SKM-1 (cell line): ENCODE data around the gene RAB6A.
A peak's percentile ranks its signal among the peaks of the same experiment; 100 is the strongest.
"Not testable (repeated sequence)": the region's sequence is repeated elsewhere in the genome, so short reads cannot be mapped to it uniquely, and the experiment has no call there.

Experiments
- DNase-seq: peaks from one replicate; lab custom pipeline; 2025; ENCODE audit not compliant: unreplicated experiment; lab: John Stamatoyannopoulos, UW

RAB6A gene

DNA sequence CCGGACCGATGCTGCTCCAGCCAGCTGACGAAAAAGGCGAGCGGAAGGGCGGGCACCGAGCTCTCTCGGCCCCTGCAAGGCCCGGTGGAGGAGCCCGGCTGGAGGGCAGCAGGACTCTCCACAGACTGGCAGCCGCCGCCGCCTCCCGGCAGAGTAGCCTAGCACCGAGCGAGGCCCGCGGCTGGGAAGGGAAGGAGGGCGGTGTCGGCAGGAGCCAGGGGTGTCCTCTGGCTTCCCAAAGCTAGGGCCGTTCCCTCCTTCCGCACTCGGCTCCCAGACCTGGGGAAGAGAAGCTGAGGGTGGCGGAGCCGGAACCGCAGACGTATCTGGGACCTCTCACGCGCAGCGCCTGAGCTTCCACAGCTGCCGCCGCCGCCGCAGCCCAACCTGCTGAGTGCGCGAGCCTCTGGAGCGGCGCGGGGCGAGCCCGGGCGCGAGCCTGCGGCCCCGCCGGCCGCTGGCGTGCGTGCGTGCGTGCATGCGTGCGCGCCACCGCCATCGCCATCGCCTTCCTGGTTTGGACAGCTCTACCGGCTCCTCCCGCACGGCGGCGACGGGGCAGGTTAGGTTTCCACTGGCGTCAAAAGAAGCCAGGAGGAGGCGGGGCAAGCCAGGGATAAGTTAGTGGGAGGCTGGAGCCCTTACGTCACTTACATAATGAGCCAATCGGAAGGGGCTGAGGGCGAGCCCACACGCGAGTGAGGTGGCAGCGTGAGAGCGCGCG is at the start of gene RAB6A:
RAB6A (minus strand) TSS at position 396 of the 724 bp plus-strand sequence. CDS start 439 bp downstream, outside the sequence.
- peak; percentile 94 for DNase-seq

DNA sequence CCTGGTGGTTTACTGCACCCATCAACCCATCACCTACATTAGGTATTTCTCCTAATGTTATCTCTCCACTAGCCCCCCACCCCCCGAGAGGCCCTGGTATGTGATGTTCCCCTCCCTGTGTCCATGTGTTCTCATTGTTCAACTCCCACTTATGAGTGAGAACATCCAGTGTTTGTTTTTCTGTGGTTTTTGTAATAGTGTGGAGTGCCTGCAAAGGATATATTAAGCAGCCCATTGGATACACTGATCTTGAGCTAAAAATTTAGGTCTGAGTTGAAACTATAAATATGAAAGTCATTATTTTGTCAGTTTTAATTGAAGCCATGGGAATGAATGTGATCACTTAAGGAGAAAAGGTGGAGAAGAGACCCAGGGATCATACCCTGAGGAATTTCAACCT is 49.8 kb upstream of the RAB6A start:
- no peak for DNase-seq

DNA sequence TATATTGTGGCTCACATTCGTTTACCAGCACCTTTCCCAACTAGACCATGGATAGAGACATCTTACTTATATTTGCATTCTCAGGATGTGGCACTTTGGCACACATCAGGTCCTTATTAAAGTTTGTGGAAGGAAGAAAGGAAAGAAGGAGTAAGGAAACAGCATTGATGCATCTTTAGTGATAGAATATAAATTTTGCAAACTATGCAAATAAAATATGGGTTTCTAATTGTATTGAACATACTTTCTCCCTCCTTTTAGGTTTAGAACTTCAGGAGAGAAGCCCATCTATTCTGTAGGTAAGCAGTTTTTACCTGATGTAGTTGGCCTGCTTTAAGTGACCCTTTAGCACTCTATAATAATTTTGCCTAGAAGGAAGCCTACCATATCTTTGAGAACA is 47.2 kb upstream of the RAB6A start:
- DNase-seq: no peak

DNA sequence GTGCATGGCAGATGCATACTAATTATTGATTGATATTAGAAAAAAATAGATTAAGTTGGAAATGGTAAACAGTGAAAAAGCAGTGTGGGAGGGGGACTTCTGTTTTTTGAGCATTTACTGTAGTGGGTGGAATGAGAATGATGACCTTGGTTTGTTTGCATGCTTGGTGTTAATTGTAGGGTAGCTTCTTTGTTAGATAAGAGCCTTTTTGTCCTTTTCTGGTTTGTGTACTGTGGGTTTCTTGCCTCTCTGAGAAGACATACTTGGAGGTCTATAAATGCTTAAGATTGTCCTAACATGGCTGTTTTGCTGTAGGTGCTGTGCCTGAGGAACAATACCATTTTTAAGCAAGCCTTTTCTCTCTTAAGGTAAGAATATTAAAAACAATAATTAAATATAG is 43.8 kb upstream of the RAB6A start:
- DNase-seq: no peak

DNA sequence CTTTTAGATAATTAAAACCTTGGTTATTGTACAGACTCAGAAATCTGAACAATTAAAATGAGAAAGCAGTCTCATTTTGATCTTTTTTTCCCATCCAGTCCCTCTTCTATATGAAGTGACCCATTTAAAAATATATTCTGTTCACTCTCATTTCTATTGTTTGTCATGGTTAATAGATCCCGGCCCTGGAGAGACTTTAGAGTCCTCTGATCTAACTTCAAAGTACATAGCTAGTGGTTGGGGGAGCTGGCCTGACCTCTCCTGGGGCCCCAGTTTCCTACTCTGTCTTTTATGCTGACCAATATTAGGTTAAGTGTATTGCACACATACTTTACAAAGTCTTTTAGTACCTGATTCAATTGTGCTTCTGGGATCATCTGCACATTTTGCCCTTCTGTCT is 40.3 kb upstream of the RAB6A start:
- no peak for DNase-seq

DNA sequence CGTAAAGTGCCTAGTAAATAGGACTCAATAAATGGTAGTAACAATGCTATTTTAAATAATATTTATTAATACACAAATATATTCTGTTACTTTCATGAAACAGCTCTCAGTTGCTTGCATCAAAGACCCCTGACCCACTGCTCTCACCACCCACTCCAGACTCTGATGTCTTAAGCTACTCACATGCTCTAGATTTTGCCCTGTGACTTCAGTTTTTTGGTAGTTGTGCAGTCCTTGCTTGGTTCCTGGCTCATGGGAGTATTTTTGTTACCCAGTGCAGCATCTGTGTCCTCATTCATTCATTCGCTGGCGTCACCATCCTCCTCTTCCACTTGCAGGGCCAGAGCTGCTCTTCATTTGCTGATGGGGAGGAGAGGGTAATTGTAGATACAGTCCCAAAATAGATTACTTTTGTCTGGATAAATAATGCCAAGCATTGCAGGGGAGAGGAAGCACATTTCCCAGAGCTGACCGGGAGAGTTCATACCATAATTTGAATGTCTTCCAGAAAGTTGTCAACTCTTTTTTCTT is 39.5 kb upstream of the RAB6A start:
- no peak for DNase-seq

DNA sequence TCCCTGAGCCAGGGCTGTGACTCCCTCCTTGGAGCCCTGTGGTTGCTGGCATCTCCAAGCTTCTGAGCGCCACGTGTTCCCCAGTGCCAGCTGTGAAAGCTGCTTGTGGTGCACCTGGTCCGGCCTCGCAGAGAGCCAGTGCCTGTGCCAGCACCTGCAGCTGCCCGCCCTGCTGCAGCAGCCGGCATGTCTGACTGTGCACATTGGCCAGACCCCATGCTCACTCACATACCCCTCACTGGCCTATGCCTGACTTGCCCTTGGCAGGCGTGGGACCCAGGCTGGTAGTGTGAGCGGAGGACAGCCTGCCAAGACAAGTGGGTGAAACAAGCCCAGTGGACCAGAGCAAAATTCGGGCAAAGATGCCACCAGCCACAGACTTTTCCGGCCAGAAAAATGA is 36.6 kb upstream of the RAB6A start:
- no peak for DNase-seq

DNA sequence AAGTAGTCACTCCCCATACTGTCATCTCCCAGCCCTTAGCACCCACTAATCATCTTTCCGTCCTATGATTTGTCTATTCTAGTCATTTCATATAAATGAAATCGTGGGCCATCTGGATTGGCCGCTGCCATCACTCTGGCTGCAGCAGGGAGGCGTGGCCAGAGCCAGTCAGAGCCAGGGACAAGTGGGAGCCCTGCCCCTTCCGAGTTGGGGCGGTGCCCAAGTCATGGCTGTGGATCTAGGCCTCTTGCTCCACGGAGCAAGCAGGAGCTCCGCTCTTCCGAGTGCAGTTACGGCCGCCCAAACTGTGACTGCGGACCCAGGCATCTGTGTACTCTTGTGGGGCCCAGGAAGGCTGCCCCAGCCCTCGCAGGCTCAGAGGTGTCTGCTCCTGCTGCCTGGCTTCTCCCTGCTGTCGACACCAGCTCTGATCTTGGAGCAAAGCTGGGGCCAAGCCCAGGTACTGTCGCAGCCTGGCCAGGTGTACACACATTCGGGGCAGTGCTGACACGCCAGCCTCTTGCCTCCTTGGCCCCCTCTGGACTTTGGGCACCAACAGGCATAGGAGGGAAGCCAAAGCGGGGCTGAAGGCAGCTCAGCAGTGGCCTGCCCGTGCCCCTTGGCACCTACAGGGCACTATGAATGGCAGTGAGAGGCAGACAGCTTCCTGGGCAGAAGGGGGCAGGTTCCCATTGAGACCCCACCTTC is 35.2 kb upstream of the RAB6A start:
- DNase-seq: no peak

DNA sequence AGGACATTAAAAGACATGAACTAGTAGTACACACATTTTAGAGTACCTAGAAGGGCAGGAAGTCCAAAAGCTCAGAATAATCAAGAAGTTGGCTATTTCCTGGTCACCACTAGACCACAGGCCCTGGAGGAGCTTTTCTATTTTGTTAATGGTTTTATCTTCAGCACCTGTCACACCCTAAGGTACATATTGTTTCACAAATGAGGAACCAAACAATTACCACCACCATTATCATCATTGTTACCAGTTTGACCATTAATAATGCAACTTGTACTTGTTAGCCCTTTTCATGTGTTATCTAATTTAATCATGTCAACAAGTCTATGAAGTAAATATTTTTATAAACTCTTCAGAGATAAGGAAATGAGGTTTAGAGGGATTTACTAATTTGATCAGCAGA is 31.7 kb upstream of the RAB6A start:
- no peak for DNase-seq

DNA sequence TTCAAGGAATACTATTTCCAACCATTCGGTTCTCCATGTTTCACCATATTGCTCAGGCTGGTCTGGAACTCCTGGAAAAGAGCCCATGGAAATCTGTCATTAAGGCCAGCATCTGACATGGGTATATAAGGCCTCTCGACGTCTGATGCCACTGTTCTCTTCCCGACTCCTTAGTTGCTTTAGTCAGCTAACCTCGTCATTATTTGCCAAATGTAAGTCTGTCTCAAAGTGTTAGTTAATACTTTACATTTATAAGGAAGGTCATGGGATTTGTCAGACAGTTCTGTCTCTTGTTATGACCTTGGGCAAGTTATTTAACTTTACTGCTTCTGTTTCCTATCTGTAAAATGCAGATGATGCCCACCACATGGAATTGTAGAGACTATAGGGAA is 28.4 kb upstream of the RAB6A start:
- DNase-seq: no peak

DNA sequence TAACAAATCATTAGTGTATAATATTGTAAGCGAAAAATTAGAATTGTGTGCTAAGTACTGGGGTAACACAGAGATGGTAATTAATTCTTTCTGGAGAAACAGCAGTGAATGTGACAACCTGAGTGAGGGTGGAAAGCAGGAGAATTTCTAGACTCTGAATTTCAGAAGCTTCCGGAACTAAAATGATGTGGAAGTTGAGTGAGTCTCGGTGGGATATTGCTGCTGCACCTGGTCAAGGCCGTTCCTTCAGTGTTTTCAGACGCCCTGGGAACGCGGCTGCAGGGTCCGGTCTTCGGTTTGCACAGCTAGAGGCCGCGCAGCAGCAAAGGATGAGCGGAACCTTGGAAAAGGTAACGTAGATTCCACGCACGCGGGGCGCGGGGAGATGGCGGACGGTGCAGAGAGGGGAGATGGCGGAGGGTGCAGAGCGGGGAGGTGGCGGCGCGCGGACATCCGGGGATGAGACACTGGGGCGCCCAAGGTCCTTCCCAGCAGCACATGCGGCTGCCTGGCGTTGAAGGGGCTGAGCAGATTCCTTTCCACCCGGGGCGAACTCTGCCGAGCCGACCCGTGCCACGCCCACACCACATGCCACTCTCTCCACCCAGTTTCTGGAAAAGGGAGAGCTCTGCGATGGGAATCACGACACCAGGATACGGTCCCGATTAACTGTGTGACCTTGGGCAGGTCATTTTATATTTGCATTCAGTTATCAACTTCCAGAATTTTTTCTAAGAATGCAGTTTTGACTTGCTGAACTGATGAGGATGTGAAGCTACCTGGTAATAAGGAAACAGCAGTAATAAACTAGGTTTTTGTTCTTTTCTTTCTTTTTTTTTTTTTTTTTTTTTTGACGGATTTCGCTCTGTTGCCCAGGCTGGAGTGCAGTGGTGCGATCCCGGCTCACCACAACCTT is 27.0 kb upstream of the RAB6A start, which contains the start of gene MRPL48:
MRPL48 (plus strand) TSS at position 232 of the 916 bp plus-strand sequence; CDS start at position 330, 98 bp downstream.
- peak; percentile 87 for DNase-seq

DNA sequence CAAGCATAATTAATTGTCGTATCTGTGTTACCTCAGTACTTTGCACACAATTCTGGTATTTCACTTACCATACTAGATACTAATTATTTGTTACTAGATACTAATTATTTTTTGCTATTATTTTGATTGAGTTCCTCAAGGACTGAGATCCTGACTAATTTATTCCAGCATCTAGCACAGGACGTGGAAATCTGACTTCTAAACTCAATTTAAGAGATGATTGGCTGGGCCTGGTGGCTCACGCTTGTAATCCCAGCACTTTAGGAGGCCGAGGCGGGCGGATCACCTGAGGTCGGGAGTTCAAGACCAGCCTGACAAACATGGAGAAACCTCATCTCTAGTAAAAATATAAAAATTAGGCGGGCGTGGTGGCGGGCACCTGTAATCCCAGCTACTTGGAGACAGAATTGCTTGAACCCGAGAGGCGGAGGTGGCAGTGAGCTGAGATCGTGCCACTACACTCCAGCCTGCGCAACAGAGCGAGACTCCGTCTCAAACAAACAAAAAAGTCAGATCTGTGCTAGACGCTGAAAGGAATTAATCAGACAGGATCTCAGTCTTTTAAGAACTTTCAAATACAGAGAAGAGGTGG is 26.3 kb upstream of the RAB6A start:
- no peak for DNase-seq

DNA sequence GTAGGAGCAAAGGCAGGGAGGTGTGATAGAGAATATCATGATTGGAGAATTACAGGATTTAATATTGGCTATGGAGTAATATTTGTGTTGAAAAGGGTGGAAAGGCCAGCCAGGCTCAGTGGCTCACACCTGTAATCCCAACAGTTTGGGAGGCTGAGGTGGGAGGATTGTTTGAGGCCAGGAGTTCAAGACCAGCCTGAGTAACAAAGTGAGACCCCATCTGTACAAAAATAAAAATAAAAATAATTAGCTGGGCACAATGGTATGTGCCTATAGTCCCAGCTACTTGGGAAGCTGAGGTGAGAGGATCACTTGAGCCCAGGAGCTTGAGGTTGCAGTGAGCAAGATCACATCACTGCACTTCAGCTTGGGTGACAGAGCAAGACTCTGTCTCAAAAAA is 24.6 kb upstream of the RAB6A start:
- not testable (repeated sequence) for DNase-seq

DNA sequence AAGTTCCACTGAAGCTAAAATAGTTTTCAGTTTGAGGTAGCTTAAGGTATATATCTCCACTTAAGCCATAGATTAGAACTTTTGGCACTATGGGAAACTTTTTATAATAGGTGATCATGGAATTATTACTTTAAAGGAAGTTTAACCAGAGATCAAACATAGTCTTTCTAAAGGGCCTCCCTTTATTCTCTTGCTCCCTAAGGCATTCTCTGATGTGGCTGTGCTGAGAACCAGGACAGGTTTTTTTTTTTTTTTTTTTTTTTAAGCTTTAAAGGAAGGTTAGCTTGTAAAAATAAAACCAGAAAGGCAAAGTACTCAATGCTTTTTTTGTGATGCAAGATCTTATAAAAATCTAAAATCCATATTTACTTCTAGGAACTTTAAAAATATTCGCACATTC is 23.9 kb upstream of the RAB6A start:
- DNase-seq: no peak

DNA sequence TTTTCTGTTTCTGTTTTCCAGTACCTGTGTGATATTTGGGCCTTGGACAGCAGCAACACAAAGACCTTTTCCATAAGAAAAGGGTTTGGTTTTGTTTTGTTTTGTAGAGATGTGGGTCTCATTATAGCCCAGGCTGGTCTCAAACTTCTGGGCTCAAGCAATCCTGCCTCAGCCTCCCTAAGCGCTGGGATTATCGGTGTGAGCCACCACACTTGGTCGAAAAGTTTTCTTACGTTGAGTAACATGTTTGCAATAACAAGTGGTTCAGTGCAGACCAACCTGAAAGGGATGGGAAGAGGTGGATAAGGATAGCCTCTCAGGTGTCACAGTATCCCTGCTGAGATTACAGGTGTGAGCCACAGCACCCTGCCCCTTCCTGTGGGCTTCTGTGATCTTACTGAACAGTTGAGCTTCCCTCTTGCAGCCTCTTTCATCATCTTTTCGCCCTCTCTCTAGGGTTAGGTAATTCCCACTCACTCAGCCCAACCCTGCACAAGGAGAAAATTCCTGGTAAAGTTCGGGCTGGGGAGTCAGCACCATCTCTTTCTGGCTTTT is 23.3 kb upstream of the RAB6A start:
- no peak for DNase-seq

DNA sequence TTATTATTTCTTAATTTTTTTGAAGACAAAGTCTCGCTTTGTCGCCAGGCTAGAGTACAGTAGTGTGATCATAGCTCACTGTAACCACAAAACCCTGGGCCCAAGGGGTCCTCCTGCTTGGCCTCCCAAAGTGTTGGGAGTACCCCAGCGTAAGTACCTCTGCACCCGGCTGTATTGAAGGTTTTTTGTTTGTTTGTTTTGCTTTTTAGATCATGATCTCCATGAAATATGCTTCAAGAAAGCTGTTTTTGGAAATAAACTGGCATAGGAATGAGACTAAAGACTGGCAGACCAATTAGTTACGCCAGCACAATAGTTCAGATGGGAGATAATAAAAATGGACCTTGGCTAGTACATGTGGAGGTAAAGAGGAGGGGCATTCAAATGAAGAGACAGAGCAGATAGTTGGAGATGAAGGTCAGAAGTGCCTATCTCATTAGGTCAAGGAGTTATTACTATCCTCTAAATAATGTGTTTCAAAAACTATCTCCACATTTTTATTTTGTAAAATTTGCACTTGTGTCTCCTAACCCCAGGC is 22.7 kb upstream of the RAB6A start:
- no peak for DNase-seq

DNA sequence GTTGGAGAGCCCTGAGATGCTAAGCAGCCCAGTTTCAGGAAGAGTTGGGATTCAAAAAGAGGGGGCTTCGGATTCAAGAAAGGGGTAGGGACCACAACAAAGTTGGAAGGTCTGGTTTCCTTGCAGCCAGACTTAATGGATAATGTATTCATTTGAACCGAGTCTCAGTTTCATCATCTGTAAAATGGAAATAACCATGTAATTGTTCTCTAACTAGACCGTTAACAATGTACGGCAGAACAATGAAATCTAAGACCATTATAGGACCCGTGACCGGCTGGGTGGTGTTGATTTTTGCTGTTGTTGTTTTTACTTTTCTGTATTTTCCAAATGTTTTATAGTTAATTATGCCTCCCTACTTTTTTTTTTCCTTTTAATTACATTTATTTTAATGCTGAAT is 20.4 kb upstream of the RAB6A start:
- no peak for DNase-seq

DNA sequence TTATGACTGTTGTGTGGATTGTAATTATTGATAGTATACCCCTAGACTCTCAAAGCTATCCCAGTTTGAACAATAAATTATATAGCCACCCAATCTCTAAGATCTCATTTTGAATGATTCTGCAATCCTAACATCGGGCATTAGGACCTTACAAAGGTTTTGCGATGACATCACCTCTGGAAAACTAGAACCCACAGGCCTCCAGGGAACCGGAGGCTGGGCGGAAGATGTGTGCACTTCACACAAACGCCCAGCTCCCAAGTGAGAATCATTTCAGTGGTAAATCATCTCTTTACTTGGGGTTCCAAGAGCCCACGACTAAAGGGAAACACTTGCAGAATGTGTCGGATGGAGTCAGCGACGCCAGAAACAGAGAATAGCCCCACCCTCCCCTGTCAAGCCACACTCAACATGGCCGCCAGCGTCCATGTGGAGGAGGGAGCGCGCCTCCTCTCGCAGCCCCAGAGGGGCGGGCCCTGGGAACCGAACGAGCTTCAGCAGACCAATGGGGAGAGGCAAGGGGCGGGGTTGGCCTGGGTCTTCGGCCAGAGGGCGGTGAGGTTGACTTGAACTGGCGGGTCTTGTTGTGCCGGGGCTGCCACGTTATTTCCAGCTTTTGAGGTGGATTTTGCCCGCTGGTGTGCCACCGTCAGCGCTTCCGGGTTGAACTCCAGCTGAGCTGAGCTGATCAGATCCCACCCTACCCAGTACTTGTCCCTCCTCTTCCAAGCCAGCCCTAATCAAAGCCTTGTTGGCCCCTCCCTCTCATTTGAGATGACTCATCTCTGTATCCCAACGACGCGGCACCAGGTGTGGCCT is 18.4 kb upstream of the RAB6A start:
- DNase-seq: peak; percentile 95

DNA sequence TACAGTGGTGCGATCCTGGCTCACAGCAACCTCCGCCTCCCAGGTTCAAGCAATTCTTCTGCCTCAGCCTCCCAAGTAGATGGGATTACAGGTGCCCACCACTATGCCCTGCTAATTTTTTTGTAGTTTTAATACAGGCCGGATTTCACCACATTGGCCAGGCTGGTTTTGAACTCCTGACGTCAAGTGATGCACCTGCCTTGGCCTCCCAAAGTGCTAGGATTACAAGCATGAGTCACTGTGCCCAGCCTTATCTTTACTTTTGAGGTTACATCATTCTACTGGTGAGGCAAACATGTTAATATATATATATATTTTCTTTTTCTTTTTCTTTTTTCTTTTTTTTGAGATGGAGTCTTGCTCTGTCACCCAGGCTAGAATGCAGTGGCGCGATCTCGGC is 9.9 kb upstream of the RAB6A start:
- not testable (repeated sequence) for DNase-seq
